NCI-H2171 treated with DMSO at 0.1 percent for 48 hours (cell line): ENCODE data around the gene TPP1.

Experiments used
- DNase-seq: peaks from one replicate; lab custom pipeline; 2025; lab: John Stamatoyannopoulos, UW

TPP1 gene

DNA sequence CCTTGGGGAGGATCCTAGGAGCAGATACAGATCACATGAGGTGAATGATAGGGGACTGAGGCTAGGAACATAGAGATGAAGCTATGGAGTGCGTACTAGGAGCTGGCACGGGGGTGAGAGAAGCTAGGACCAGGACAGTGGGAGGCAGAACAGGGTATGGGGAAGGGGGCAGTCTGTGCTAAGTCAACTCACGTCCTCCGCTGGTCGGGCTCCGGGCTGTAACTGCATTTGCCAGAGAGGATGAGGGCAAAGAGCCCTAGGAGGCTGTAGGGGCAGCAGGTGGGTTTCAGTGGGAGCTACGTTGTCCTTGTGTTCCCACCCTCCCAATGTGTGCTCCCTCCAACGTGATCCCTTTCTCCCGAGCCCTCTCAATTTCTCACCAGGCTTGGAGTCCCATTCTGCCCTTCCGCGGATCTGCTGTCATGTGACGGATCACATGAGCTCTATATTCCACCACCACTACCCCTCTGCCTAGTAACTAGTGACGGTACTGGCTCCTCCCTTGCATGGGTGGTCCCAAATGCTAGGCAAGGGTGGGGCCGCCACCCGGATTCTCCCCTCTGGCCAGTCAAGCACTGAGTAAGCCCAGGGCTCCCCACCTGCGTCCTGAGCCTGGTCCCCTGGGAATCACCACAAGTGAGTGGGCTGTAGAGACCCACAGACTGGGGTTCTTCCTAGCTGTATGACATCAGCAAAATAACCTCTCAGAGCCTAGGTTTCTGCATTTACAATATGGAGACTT lies at the start of gene TPP1:
TSS of gene TPP1 (minus strand) at position 419 of the 742 bp plus-strand sequence. CDS start at position 397, 22 bp downstream.
- peak; percentile 87 for DNase-seq

DNA sequence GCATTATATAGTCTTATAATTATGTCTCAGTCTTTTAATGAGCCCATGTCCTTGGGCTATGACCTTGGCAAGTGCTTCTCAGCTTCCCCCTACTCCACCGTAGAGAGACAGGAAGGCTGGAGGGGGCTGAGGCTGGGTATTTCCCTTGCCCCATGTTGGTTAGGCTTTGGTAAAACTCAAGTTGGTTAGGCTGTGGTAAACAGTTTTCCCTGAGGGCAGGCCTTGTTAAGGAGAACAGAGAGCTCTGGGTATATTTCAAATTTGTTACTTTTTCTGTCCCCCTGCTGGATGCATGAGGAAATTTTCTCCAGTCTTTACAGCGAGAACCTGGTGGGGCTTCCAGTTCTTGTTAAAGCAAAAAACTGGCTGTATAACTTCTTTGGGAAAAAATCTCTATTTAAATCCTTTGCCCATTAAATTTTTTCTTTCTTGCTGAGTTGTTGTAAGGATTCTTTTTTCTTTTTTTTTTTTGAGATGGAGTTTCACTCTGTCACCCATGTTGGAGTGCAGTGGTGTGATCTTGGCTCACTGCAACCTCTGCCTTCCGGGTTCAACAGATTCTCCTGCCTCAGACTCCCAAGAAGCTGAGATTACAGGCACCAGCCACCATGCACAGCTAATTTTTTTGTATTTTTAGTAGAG lies 48.6 kb upstream of the TPP1 start:
- DNase-seq = no peak

DNA sequence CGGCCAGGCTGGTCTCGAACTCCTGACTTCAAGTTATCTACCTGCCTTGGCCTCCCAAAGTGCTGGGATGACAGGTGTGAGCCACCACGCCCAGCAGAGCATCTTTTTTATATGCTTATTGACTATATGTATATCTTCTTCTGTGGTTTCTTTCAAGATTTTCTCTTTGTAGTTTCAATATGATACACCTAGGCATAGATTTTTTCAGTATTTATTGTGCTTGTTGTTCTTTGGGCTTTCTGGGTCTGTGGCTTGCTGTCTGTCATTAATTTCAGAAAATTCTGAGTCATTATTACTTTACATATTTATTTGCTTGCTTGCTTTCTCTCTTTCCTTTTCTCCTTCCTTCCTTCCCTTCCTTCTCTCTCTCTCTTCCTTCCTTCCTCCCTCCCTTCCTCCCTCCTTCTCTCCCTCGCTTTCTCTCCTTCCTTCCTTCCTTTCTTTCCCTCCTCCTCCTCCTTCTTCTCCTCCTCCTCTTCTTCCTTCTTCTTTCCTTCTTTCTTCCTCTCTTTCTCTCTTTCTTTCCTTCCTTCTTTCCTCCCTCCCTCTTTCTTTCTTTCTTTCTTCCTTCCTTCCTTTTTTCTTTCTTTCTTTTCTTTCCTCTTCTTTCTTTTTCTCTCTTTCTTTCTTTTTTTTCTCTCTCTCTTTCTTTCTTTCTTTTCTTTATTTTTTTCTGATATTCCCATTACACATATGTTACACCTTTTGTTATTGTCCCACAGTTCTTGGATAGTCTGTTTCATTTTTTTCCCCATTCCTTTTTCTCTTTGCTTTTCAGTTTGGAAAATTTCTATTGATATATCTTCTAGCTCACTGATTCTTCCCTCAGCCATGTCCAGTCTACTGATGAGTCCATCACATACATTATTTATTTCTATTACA lies 47.3 kb upstream of the TPP1 start:
- DNase-seq = no peak

DNA sequence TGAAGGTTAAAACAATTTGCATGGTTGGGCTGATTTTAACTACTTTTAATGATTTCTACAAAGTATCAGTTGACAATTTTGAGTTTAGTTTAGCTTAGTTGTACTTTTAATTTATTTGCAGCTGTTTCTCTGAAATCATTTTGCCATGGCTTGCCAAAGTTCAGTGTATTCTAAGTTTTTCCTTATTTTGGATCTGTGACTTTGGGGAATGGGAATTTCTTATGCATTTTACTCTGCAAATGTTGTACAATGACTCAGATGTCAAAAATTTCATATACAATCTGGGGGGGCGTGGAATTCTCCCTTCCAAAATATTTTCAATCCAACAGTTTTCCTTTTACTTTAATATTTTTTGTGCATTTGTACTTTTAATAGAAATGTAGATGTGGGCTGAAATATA lies 45.3 kb upstream of the TPP1 start:
- no peak for DNase-seq

DNA sequence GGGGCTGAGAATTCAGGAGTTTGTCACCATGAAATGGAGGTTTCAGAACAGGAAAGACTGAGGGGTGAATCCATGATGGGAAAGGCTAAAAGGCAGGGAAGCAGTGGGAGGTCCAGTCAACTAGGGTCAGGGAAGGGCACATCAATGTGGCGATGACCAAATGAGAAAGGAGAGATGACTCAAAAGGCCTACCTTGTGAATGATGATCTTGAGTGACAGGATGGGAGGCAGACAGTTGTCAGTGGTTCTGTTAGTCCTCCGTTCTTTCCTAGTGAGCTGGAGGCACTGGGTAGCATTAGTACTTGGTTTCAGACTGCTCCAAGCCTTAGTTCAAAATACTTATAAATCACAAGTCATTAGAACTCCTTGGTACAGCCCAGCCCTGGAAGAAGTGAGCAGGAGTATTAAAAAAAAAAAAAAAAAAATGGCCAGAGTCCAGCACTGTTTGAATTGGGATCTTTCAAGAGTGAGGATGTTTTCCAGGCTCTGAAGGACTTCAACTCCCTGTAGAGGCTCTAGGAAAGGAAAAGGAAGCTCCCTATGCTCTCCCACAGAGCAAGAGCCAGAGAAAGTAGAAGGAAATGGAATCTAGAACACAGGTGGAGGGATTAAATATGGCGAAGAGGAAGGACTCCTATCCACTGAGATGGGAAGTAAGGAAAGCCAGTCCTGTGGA lies 44.7 kb upstream of the TPP1 start:
- no peak for DNase-seq

DNA sequence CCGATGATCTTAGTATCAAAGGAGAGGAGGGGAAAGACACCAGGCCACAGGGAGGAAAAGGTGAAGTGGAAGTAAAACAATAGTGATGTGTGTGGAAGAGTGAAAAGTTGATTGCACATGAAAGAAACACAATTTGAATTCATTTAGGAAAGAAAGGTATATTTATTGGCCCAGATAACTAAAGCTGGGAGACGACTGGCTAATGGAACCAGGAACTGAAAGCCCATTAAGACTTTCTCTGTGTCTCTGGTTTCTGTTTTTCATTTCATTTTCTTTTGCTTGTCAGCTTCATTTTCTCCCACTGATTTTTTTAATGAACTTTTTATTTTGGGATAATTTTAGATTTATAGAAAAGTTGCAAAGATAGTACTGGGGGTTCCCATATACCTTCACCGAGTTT lies 41.5 kb upstream of the TPP1 start:
- DNase-seq = no peak

DNA sequence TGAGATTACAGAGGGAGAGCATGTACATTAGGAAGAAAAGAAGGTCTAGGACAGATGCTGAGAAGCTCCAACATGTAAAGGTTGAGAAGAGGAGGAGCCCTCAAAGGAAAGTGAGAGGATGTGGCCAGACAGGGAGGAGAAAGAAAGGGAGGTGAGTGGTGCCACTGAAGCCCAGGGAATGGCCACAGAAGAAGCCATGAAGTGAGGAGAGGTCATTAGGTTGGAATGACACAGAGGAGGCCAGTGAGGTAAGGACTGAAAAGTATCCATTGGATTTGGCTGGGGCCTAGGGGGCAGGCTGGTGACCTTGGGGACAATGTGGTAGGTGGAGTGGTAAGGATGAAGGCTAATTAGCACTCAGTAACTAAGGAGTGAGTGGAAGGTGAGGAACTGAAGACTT lies 39.4 kb upstream of the TPP1 start:
- no peak for DNase-seq

DNA sequence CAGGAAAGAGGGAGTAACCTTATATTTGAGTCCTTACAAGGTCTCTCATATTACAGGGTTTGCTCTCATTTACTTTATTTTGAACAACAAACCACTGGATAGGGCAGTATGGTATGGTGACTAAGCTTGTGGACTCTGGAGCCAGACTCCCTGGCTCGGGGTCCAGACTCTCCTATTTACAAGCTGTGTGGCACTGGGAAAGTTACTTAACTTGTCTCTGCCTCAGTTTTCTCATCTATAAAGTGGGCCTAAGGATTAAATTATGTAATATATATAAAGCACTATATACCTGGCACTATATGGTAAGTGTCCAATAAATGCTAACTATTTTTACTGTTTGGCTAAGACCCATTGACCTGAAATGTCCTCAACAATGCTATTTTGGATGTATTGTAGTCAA lies 38.1 kb upstream of the TPP1 start:
- no peak for DNase-seq

DNA sequence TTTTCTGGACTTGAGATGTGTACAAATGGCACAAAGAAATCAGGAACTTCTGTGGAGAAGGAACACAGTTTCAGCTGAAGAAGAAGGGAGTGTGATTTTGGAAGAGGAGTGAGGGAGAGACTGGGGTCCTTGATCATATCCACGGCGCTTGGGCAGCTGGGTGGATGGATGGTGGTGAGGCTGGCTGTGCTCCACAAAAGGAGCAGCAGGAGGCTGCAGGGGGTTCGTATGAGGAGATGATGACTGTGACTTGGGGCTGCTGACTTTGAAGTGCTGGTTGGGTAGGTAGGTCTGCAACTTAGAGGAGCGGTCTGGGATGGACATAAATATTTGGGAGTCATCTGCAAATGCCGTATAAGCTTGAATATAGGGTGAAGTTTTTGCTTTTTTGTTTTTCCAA lies 37.7 kb upstream of the TPP1 start:
- no peak for DNase-seq

DNA sequence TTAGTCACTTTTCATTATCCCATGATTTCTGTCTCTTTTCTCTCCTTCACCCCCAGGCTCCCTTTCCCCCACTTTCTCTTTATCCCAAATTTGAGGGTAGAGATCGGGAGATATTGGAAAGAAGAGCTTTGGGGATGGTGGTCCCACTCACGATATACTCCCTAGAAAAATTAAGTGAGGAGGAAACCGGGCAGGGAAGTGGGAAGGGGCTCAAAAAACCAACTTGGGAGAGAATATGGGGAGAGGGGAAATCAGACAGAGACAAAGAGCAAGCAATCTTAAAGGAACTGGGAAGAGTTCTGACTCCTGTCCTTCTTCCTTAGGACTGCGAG lies 37.3 kb upstream of the TPP1 start:
- no peak for DNase-seq

DNA sequence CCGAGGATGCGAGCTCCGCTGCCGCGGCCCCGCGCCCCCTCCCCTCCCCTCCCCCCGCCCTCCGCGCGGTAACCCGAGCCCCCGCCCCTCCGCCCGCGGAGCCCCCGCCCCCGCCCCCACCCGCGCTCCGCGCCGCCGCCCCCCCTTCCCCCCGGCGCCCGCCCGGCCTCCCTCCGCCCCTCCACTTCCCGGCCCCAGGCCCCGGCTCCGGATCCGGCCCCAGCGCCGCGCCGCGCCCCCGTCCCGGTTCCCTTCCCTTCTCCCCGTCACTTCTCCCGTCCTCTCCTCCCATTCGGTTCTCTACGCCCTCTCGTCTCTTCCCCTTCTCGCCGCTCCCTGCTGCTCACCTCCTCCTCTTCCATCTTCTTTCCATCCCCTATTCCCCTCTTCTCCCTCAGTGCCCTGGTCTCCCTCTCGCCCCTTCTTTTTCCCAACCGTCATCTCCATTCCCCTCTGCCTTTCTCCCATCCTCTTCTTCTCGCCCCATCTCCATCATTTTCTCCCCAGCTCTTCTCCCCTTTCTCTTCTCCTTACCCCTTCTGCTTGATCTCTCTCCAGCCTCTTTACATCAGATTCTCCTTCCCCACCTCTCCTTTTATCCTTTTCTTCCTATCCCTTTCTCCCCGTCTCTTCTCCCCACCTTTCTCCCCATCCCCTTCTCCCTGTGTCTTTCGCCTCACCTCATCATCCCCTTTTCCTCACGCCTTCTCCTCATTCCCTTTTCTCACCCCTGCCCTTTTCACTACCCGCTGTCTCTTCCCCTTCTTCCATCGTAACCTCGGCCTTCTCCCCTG lies 36.8 kb upstream of the TPP1 start, which contains the start of gene DCHS1:
TSS of gene DCHS1 (minus strand) at position 20 of the 794 bp plus-strand sequence. CDS start 14,196 bp downstream, outside the sequence.
- no peak for DNase-seq

DNA sequence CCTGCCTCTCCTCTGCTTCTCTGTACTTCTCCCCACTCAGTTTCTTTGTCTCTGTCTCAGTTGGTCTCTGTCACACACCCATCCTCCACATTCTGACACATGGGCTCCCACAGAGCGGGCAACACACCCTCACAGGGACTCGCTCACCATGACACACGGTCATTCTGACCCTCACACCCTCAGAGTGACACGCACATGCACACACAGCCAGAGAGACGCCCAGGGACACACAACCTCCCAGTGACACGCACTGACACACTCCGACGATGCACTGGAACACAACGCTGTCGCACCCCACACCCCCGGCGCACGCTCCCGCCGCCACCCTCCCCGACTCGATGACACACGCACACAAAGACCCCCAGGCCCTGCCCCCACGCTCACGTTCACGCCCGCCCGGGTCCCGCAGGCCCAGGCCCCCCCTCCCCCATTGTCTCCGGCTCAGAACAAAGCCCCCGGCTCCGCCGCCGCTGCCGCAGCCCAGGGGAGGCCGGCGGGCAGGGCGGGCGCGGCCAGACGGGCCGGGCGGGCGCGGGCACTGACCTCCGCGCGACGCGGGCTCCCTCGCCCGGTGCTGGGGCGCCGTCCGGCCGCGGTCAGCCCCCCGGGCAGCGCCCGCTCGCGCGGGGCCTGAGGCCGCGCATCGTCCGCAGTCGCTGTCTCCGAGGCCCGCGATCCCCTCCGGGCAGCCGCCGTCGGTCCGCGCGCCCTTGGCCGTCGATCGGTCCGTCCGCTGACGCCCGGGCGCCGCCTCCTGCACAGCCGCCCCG lies 36.0 kb upstream of the TPP1 start:
- DNase-seq = no peak

DNA sequence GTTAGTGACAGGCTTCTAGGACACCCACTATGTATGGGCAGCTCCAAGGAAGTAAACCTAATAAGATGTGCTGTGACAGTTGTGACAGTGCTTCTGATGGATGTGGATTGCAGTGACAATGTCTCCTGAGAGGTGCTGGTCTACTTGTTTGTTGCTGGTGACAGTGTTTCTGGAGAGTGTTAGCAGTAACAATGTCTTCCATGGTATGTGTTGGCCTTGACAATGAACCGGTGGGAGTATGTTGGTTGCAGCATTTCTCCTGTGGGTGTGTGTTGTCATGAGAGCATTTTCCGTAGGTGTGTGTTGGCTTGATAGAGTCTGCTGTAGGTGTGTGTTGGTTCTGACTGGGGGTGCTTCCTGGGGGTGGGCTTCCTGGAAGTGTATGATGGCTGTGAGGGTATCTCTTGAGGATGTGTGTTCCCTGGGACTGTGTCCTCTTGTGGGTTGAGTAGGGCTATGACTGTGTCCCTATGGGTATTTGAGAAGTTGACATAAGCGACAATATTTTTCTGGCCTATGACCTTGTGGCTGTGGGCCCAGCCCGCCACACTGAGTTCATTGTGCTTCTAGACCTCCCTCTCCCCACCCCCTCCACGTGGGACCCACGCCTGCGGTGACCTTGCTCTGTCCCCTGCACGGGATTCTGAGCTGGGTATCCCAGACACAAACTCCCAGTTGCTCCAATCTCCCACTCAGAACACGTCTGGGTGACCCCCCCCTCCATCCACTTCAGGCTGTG lies 35.2 kb upstream of the TPP1 start:
- no peak for DNase-seq

DNA sequence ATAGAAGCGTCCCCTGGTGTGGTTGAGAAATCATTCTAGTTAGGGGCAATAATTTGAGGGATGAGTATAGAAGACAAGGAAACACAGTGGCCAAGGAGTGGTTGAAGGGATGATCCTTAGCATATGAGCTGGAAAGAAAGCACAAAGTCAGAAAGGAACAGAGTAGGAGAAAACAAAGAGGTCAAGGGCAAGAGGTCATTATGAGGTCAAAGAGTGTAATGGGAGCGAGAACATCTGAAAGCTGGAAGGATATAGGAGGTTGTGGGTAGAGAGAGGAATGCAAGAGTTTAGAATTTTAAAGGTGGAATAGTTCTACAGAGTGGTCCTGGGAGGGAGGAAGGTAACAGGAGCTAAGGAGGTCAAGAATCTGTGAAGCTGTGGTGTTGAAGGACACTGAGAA lies 34.4 kb upstream of the TPP1 start:
- no peak for DNase-seq

DNA sequence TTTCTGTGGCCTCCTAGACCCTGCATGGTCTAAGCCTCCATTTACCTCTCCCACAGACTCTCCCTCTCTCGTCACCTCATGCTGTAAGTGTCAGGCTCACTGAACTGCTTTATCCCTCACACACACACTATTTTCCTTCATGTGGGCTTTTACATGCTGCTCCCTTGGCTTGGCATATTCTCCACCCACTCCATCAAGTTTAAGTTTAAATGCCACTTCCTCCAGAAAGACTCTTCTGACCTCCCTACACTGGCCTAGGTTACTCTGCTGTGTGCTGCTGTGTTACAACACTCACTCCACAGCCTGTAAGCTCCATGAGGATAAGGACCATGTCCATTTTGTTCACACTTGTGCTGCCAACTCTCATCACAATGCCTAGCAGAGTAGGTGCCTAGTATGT lies 33.9 kb upstream of the TPP1 start:
- DNase-seq = no peak

DNA sequence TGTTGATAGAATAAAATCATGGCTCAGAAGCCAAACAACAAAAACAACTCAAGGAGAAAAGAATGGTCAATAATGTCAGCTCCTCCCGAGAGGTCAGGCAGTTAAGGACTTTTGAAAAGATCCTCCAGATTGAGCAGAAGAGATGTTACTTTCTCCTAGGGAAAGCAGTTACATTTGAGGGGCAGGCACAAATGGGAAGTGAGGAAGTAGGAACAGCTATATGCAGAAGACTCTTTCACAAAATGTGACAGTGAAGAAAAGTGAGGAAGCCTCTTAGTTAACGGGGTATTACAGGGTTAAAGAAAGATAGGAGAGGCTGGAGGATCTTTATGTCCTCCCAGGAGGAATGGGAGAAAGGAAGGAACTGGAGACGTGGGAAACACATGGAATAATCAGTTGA lies 33.0 kb upstream of the TPP1 start:
- no peak for DNase-seq

DNA sequence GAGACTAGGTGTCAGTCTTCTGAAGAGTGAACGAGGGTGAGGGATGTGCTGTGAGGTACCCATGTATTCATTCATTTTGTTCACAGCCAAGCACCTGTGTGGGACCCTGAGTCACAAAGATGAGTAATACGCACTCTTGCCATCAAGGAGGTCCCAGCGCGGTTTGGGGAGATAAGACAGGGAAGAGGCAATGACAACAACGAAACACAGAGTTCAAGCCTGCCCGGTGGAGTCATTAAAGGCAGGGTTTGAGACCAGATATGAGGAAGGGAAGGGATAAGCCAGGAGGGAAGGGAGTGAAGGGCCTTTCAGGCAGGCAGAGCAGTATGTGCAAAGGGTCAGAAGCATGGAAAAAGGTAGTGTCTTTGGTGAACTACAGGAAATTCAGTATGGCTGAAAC lies 31.8 kb upstream of the TPP1 start:
- DNase-seq = no peak

DNA sequence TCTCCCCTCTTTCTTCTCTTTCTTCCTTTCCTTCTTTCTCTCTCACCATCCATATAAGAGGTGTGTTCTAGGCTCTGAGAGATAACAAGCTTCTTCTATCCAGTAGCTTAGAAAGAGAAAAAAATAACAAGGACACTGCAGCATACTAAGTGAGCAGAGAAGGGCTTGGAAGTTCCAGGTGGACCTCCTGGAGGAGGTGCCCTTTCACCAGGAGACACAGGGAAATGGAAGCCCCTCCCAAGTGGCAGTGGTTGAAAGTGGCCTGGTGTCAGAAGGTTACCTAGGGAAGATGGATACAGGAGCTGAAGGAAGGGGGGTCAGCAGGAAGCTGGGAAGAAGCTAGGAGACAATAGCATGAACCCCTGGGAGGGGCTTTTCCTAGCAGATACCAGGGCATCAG lies 30.9 kb upstream of the TPP1 start:
- DNase-seq = no peak

DNA sequence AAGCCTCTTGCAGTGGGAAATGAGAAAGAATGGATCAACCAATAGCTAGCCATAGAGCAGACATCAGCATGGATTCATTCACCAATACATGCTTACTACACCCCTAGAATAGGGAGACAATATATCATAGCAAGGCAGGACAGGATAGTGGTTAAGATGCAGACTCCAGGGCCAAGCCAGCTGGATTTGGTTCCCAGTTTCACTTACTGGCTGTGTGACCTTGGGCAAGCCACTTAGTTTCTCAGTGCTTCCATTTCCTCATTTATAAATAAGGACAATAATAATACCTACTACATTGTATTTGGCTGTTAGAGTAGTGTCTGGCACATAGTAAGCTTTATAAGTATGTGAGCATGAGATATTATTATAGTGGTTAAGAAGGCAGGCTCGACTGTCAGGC lies 29.3 kb upstream of the TPP1 start:
- no peak for DNase-seq

DNA sequence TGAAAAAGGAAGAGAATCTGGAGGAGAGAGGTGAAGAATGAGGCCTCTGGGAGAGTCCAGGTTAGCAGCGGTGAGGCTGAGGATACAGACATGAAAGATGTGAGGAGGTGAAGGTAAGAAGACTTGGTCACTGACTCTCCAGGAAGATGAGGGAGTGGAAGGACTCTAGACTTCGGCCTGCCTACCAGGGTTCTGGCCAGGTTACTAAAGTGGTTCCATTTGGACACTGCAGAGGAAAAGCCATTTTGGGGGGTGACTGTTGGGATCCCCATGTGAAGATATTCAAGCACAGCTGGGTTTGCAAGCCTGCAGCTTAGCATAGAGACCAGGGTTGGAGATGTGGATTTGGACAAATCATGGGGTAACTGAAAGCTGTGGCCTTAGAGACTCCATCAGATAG lies 28.6 kb upstream of the TPP1 start:
- no peak for DNase-seq
